RWPE2 (cell line): ENCODE data around the gene UBALD2.

Experiments
- ATAC-seq: fragments of 200-7000 bp; cut with Tn5 transposase; 3 replicates; pipeline ENCODE4 v1.9.1; 2021; ENCODE audit warnings: low read depth
- DNase-seq: peaks from one replicate; pipeline ENCODE4 v3.0.0-alpha.2; 2020; ENCODE audit warnings: low spot score
- H3K27ac ChIP-seq: fragments of 450-650 bp; 2 replicates; pipeline ENCODE4 v1.5.1; 2017; ENCODE audit warnings: mild to moderate bottlenecking; ENCODE audit not compliant: poor library complexity, severe bottlenecking
- H3K27me3 ChIP-seq: fragments of 250-450 bp; sonication (Bioruptor Pico); 2 replicates; pipeline ENCODE4 v1.5.1; 2021; ENCODE audit warnings: mild to moderate bottlenecking, moderate library complexity; ENCODE audit not compliant: insufficient read depth, poor library complexity, severe bottlenecking
- H3K36me3 ChIP-seq: fragments of 250-450 bp; sonication (Bioruptor Pico); 2 replicates; pipeline ENCODE4 v1.5.1; 2020; ENCODE audit warnings: low read depth, mild to moderate bottlenecking, moderate library complexity
- H3K4me1 ChIP-seq: fragments of 250-450 bp; sonication (Bioruptor Pico); 2 replicates; pipeline ENCODE4 v1.5.1; 2021; ENCODE audit warnings: mild to moderate bottlenecking, moderate library complexity; ENCODE audit not compliant: insufficient read depth, poor library complexity, severe bottlenecking
- H3K4me3 ChIP-seq: fragments of 250-450 bp; sonication (Bioruptor Pico); 2 replicates; pipeline ENCODE4 v1.5.1; 2021; ENCODE audit warnings: mild to moderate bottlenecking, moderate library complexity; ENCODE audit not compliant: severe bottlenecking
- H3K9me3 ChIP-seq: fragments of 250-450 bp; sonication (Bioruptor Pico); 2 replicates; pipeline ENCODE4 v1.5.1; 2021; ENCODE audit warnings: mild to moderate bottlenecking, moderate library complexity; ENCODE audit not compliant: severe bottlenecking
- TF ChIP-seq, protein P1 (sequence below): fragments of 450-650 bp; IDR thresholded peaks from one replicate; pipeline ENCODE4 v1.5.1; 2017; ENCODE audit warnings: mild to moderate bottlenecking, moderate library complexity; ENCODE audit not compliant: poor library complexity, severe bottlenecking

UBALD2 gene

DNA sequence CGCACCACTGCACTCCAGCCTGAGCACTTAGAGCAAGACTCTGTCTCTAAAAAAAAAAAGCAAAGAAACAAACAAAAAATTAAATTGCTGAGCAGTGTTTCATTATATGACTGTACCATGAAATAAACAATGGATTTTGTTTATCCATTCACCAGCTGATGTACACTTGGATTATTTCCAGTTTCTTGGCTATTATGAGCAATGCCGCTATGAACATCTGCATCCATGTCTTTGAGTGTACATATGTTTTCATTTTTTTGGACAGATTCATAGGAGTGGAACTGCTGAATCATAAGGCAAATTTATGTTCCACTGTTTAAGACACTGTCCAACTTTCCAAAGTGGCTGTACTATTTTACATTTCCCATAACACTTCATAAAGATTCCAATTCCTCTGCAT lies 32.8 kb upstream of the UBALD2 start:
- H3K27me3 ChIP-seq, result no peaks in the 10 kb centered on the region
- TF ChIP-seq, protein P1, sequence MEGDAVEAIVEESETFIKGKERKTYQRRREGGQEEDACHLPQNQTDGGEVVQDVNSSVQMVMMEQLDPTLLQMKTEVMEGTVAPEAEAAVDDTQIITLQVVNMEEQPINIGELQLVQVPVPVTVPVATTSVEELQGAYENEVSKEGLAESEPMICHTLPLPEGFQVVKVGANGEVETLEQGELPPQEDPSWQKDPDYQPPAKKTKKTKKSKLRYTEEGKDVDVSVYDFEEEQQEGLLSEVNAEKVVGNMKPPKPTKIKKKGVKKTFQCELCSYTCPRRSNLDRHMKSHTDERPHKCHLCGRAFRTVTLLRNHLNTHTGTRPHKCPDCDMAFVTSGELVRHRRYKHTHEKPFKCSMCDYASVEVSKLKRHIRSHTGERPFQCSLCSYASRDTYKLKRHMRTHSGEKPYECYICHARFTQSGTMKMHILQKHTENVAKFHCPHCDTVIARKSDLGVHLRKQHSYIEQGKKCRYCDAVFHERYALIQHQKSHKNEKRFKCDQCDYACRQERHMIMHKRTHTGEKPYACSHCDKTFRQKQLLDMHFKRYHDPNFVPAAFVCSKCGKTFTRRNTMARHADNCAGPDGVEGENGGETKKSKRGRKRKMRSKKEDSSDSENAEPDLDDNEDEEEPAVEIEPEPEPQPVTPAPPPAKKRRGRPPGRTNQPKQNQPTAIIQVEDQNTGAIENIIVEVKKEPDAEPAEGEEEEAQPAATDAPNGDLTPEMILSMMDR, result no peak
- no peaks in the 10 kb centered on the region for H3K9me3 ChIP-seq
- no peak overlapping the region for H3K27ac ChIP-seq
- H3K36me3 ChIP-seq, result no peaks in the 10 kb centered on the region
- H3K4me3 ChIP-seq, result no peak overlapping the region
- peak; percentile 68 for ATAC-seq
- DNase-seq, result no peak
- H3K4me1 ChIP-seq, result peaks cover 5% of the 10 kb centered on the region

DNA sequence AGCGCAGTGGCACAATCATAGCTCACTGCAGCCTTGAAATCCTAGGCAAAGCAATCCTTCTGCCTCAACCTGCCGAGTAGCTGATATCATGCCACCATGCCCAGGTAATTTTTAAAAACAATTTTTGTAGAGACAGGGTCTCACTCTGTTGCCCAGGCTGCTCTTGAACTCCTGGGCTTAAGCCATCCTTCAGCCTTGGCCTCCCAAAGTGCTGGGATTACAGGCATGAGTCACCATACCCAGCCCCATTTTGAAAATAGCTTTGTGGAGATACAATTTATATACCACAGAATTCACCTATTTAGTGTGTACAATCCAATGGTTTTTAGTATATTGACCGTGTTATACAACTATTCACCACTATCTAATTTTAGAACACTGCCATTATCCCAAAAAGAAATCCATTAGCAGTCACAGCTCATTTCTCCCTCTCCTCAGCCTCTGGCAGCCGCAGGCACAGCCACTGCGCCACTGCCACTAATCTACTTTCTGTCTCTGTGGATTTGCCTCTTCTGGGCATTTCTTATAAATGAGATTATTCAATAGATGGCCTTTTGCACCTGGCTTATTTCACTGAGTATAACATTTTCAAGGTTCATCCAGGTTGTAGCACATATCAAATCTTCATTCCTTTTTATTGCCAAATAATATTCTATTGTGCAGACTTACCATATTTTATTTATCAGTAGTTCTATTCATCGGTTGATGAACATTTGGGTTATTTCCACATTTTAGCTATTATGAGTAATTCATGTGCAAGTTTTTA lies 31.4 kb upstream of the UBALD2 start:
- no peaks in the 10 kb centered on the region for H3K9me3 ChIP-seq
- no peaks in the 10 kb centered on the region for H3K36me3 ChIP-seq
- no peak overlapping the region for H3K27ac ChIP-seq
- no peak for DNase-seq
- H3K27me3 ChIP-seq, result peaks cover 5% of the 10 kb centered on the region
- peaks cover 5% of the 10 kb centered on the region for H3K4me1 ChIP-seq
- H3K4me3 ChIP-seq, result no peak overlapping the region
- ATAC-seq, result no peak
- TF ChIP-seq, protein P1, result no peak

DNA sequence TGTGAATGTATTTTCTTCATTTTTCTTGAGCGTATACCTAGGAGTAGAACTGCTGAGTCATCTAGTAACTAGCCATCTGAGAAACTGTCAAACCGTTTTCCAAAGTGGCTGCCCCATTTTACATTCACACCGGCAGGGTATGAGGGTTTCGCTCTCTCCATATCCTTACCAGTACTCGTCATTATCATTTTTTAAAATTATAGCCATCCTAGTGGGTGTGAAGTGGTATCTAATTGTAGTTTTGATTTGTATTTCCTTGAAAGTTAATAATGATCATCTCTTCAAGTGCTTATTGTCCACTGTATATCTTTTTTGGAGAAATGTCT lies 30.8 kb upstream of the UBALD2 start:
- no peak for ATAC-seq
- Histone ChIP-seq H3K4me1 (peaks cover 5% of the 10 kb centered on the region), H3K27ac (no peak overlapping the region), H3K9me3 (no peaks in the 10 kb centered on the region), H3K4me3 (no peak overlapping the region), H3K36me3 (no peaks in the 10 kb centered on the region), H3K27me3 (peaks cover 9% of the 10 kb centered on the region)
- no peak for DNase-seq
- TF ChIP-seq, protein P1, result no peak

DNA sequence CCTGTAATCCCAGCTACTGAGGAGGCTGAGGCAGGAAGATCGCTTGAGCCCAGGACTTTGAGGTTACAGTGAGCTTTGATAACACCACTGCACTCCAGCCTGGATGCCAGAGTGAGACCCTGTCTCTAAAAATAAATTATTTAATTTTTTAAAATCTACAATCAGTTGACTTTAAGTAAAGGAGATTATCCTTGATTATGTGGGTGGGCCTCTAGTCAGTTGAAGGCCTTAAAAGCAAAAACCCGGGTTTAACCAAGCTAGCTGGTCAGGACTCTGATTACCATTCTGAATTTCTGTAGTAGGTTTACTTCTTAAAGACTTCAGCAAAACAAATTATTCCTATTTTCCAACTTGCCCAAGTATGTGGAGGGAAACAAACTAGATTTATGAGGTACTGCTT lies 29.3 kb upstream of the UBALD2 start:
- TF ChIP-seq, protein P1, result no peak
- no peaks in the 10 kb centered on the region for H3K9me3 ChIP-seq
- no peak overlapping the region for H3K27ac ChIP-seq
- H3K36me3 ChIP-seq, result no peaks in the 10 kb centered on the region
- peaks cover 14% of the 10 kb centered on the region for H3K27me3 ChIP-seq
- peaks cover 5% of the 10 kb centered on the region for H3K4me1 ChIP-seq
- no peak for ATAC-seq
- H3K4me3 ChIP-seq, result no peak overlapping the region
- no peak for DNase-seq

DNA sequence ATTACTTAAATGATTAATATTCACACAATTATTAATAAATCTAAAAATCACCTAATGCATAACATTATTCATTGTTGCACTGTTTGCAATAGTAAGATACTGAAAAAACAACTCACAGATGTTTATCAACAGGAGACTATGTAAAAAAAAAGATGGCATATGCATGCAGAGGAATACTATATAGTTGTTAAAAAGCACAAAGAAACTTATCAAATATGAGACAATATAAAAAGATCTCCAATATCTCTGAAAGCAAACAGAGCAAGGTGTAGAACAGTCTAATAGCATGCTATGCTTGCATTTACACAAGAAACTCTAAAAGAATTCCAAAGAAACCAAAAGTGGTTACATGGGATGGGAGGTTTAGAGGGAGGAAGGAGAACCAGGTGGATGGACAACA lies 28.5 kb upstream of the UBALD2 start:
- H3K9me3 ChIP-seq, result no peaks in the 10 kb centered on the region
- TF ChIP-seq, protein P1, result no peak
- no peak for ATAC-seq
- H3K4me3 ChIP-seq, result no peak overlapping the region
- peaks cover 20% of the 10 kb centered on the region for H3K27me3 ChIP-seq
- no peaks in the 10 kb centered on the region for H3K36me3 ChIP-seq
- no peak for DNase-seq
- no peak overlapping the region for H3K27ac ChIP-seq
- peaks cover 5% of the 10 kb centered on the region for H3K4me1 ChIP-seq
